Activated gamma-delta T cell treated with anti-CD3 and anti-CD28 coated beads, Interleukin-2, amount 50 U/mL, for 16 hours (primary cell): ENCODE data around the gene NOX5.

Source experiments
- DNase-seq: peaks from one replicate; pipeline ENCODE4 v3.0.0-alpha.2; 2020; ENCODE audit warnings: low read depth

Gene NOX5

GRCh38 chr15:69018951-69019350 is 4.5 kb downstream of the NOX5 start:
- no peak for DNase-seq

- DNase-seq = no peak
Observed at GRCh38 chr15:69021895-69022294, 7.4 kb downstream of the NOX5 start.

DNA sequence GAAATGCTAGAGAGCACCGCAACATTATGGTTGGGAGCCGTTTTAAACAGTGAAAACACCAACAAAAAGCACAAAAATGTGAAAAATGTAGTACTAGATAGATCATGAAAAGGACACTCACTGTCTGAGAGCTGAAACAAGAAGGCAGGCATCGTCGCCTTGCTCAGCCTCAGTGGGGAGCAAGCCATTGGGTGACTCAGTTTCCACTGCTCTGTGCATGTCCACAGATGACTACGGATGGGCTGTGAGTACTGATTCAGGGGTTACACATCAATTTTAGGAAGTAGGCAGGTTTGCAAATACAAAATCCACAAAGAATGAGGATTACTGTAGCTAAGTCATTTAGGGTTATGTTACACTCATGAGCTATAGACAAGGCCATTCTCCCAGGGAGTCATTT is 10.8 kb downstream of the NOX5 start:
- DNase-seq = no peak

DNA sequence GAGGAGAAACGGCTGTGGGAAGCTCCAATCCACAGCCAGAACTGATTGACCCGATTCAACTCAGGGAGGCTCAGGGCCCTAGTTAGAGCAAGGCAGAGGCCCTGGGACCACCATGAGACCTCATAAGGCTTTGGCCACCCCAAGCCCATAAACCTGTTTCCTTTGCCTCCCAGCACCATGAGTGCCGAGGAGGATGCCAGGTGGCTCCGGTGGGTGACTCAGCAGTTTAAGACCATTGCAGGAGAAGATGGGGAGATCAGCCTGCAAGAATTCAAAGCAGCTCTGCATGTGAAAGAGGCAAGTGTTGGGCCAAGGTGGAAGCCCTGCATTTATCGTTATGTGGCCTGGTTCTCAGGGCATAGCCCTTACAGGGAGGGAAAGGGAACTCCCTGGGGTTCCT is 11.9 kb downstream of the NOX5 start:
- DNase-seq = no peak

GRCh38 chr15:69027976-69028518 is 13.6 kb downstream of the NOX5 start:
- no peak for DNase-seq

GRCh38 chr15:69031013-69032001 is 16.8 kb downstream of the NOX5 start:
- DNase-seq = no peak

DNA sequence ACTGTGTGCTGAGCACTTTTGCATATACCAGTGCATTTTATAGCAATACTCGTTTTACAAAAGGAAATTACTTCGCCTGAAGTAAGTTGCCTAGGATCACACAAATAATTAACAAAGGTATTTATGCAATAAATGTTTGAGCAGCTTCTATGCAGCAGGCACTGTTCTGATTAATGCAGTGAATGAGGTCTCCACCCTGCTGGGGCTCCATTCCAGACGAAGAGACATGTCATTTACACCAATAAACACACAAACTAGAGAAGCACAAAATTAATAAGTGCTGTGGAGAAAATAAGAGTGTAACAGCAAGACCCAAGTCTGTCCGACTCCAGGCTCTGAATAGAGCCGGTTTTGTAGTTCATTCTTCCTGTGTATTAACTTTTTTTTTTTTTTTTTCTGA is 17.5 kb downstream of the NOX5 start:
- DNase-seq = no peak

DNA sequence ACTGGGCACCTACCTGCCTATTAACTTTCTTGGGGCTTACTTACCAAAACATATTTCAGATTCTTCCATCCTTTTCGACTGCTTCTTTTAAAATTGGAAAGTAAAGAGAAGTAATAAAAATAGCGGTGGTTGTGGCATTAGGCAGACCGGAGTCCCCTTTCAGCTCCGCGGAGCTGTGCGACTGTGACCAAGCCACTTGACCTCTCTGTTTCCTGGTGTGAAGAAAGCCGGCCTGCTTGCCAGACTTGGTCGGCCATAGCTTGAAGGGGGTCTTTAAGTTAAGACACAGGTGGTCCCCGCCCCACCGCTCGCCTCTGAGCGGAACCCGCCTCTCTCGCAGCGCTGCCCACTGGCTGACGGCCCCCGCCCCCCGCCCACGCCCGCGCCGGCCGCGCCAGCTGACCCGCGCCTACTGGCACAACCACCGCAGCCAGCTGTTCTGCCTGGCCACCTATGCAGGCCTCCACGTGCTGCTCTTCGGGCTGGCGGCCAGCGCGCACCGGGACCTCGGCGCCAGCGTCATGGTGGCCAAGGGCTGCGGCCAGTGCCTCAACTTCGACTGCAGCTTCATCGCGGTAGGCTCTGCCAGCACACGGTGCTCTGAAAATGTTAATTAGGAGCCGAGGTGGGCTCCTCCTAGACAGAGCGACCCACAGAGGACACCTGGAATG is 18.3 kb downstream of the NOX5 start:
- DNase-seq = no peak

DNA sequence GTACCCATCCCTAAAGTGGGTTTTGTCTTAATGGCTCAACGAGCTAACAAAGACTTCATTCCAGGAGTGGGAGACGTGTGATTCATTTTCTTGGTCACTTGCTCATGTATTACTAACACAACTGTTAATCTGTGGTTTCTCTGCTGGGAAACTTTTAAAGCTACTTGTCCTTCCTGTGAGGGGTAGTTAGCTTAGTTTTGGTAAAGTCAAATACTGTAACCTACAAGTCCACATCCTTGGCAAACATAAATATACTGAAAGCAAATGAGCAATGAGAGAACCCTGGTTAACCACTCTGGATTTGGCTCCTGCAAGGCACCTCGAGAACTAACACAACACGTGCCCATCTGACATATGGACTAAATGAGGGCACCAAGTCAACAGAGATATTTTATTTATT is 19.9 kb downstream of the NOX5 start:
- no peak for DNase-seq

DNA sequence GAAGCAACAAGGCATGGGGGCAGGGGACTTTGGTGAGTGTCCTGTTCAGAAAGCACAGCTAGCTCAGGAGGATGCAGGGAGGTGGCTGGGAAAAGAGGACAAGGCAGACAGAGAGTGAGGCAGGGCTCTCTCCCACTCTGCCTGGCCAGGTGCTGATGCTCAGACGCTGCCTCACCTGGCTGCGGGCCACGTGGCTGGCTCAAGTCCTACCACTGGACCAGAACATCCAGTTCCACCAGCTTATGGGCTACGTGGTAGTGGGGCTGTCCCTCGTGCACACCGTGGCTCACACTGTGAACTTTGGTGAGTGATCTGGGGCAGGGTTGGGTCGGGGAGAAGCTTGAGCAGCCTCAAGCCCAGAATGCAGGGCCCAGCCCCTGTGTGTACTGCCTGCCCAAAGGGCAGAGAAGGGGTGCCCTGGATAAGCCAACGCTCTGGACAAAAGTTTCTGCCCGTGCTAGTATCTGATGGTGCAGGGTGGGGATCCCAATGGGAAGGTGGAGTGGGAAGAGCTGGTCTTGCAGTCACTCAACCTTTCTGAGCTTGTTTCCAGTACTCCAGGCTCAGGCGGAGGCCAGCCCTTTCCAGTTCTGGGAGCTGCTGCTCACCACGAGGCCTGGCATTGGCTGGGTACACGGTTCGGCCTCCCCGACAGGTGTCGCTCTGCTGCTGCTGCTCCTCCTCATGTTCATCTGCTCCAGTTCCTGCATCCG is 20.9 kb downstream of the NOX5 start:
- no peak for DNase-seq

- DNase-seq = no peak
Observed at GRCh38 chr15:69035918-69036258, 21.4 kb downstream of the NOX5 start.

DNA sequence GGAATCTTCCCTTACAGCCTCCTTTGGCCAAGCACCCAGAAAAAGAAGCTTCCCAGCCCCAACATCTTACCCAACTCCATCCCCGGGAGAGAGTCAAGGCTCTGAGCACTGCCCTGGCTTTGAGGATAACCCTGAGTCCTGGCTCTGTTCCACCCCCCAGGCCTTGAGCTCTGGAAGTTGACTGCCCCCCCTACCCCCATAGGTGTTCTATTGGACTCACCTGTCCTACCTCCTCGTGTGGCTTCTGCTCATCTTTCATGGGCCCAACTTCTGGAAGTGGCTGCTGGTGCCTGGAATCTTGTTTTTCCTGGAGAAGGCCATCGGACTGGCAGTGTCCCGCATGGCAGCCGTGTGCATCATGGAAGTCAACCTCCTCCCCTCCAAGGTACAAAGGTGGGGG is 22.3 kb downstream of the NOX5 start:
- DNase-seq = no peak

- no peak for DNase-seq
Observed at GRCh38 chr15:69037482-69037881, 23.0 kb downstream of the NOX5 start.

DNA sequence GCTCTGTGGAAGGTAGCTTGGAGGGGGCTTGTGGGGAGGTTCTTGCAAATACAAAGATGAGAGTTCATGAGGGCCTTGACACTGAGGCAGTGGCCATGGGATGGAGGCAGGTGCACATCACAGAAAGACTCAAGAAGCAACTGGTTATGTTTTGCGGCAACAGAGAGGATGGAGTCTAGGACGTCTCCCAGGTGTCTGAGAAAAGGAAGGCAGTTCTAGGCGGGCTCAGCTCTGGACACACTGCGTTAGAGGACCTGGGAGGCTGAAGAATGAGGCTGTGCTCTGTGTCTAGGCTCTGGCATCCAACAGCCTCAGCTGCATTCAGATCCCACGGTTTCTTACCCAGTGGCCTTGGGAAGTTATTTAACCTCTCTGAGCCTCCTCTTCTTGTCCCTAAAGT is 23.5 kb downstream of the NOX5 start:
- no peak for DNase-seq

DNA sequence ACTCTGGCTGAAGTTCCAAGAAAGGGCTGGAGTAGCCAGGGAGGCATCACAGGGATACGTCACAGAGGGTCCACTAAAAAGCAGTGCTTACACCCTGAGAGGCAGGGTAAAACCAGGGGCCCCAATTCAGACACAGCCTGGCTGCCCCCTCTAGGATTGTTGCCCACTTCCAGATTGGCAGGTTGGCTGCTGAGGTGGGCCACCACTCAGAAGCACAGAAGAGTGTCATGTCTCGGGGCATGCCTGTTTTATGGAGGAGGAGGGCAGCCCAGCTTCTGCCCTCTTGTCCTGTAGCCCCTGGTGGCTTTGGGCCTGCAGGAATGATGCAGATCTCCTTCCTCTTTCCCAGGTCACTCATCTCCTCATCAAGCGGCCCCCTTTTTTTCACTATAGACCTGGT is 24.0 kb downstream of the NOX5 start:
- no peak for DNase-seq

DNA sequence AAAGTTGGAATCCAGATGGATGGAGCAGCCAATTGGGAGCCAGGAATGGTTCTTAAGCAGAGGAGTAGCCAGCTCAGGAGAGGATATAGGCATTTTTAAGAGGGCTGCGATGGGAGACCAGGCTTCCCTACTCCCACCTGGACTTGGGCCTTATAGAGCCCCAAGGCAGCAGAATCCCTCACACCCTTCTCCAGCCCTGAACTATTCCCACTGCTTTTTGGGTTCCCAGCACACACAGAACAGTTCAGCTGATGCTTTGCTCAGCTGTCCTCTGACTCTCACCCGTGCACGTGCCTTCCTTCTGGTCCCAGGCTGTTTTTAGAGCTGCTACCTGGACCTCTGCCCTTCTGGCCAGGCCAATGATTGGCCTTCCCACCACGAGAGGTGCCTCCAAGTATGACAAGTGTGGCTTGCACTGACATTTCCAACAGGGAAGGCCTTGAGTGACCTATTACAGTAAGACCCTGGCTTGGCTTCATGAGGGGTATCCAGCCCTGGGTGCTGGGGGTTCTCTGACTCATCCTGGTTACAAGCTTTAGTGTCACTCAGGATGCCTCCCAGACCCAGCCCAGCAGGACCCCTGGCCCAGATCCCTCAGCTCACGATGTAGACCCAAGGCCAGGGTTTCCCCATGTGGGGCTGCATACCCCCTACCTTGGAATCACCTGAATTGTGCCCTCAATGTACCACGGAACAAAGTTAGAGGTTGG is 25.2 kb downstream of the NOX5 start:
- no peak for DNase-seq

DNA sequence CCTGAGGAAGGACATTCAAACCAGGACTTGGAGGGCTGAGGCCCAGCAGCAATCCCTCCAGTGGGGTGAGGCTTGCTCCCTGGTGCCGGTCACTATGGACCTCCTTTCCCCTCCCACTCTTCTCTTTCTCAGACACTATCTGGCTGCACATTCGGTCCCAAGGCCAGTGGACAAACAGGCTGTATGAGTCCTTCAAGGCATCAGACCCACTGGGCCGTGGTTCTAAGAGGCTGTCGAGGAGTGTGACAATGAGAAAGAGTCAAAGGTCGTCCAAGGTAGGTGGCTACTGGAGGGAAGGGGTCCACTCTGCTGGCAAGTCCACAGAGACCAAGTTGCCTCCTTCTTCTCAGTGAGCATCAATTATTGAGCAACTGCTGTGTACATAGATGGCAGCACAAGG is 28.0 kb downstream of the NOX5 start:
- DNase-seq = no peak

DNA sequence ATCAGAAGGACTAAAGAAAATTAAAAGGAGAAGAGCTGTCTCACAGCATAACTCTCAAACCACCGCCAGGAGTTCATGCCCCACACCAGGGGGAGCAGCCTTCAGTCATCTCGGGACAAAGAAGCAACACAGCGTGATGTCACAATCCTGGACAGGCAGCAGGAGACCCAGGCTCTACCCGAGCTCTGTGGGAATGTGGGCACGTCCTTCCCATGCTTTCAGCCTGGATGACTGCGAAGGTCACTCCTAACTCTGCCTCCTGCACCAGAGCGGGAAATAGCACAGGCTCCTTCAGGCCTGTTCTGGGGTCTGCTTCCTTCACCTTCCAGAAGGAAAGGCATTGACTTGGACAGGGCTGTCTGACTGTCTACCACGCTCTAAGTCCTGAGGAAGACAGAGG is 31.3 kb downstream of the NOX5 start:
- no peak for DNase-seq

DNA sequence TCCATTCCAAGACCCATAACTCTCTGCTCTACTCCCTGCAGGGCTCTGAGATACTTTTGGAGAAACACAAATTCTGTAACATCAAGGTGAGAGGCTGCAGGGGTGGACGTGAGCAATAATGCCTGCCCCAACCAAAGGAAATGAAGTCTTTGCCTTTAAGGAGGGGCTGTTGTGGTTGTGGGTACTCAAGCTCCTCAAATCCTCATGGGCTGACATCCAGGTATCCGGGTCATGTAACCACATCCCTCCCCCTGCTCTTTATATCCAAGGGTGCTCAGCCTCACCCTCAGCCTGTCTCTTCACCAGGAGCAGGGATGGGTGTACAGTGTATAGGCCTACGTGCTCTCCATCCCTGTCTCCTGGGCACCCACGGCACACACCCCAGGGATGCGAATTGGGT is 32.3 kb downstream of the NOX5 start:
- no peak for DNase-seq

GRCh38 chr15:69049976-69050375 is 35.5 kb downstream of the NOX5 start:
- no peak for DNase-seq

DNA sequence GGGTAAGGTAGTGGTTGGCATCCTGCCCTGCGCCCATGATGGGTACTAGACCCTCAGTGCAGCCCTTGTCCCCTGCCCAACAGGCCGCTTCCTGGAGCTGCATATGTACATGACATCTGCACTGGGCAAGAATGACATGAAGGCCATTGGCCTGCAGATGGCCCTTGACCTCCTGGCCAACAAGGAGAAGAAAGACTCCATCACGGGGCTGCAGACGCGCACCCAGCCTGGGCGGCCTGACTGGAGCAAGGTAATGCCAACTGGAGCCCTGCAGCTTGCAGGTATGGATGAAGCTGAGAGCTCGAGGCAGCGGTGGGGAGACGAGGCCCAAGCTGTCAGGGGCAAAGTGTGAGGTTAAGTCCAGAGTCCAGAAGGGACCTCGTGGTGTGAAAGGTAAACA is 40.8 kb downstream of the NOX5 start:
- DNase-seq = no peak

GRCh38 chr15:69056365-69056764 is 41.9 kb downstream of the NOX5 start:
- DNase-seq = no peak
